ENCODE measurements around the gene TMEM117.
"Not testable (repeated sequence)": the region's sequence is repeated elsewhere in the genome, so short reads cannot be mapped to it uniquely, and the experiment has no call there.

The TMEM117 gene

GRCh38 chr12:43840338-43840737, 4.5 kb downstream of the TMEM117 start:
- no peak overlapping the region for H3K27ac ChIP-seq (ENCODE audit: low read depth, low read length)

GRCh38 chr12:43841253-43841652, 5.4 kb downstream of the TMEM117 start:
- no peaks in the 10 kb centered on the region for H3F3A ChIP-seq (ENCODE audit: control insufficient read depth, insufficient read depth)
- no peaks in the 10 kb centered on the region for H4K20me1 ChIP-seq (ENCODE audit: control insufficient read depth, insufficient read depth, low read depth, low read length)
- peaks cover 25% of the 10 kb centered on the region for H3K4me1 ChIP-seq (ENCODE audit: control insufficient read depth, low read length)
- H3K4me3 ChIP-seq (ENCODE audit: low read length) = no peak overlapping the region
- no peaks in the 10 kb centered on the region for H3K27me3 ChIP-seq (ENCODE audit: control insufficient read depth, low read length)
- H3K4me2 ChIP-seq (ENCODE audit: low read length) = no peak overlapping the region
- peaks cover 8% of the 10 kb centered on the region for H3K36me3 ChIP-seq (ENCODE audit: control insufficient read depth, low read length)
- peaks cover 22% of the 10 kb centered on the region for H3K79me2 ChIP-seq (ENCODE audit: control insufficient read depth, low read length)
- H3K9me3 ChIP-seq (ENCODE audit: control insufficient read depth, insufficient read depth, low read length) = no peaks in the 10 kb centered on the region
- no peaks in the 10 kb centered on the region for H3K9me2 ChIP-seq (replicated peaks; ENCODE audit: control insufficient read depth, low read length)
- TF ChIP-seq EZH2phosphoT487 (IDR thresholded peaks at IDR 0.05; ENCODE audit: borderline replicate concordance, low read length) = no peak
- TF ChIP-seq, protein P1, sequence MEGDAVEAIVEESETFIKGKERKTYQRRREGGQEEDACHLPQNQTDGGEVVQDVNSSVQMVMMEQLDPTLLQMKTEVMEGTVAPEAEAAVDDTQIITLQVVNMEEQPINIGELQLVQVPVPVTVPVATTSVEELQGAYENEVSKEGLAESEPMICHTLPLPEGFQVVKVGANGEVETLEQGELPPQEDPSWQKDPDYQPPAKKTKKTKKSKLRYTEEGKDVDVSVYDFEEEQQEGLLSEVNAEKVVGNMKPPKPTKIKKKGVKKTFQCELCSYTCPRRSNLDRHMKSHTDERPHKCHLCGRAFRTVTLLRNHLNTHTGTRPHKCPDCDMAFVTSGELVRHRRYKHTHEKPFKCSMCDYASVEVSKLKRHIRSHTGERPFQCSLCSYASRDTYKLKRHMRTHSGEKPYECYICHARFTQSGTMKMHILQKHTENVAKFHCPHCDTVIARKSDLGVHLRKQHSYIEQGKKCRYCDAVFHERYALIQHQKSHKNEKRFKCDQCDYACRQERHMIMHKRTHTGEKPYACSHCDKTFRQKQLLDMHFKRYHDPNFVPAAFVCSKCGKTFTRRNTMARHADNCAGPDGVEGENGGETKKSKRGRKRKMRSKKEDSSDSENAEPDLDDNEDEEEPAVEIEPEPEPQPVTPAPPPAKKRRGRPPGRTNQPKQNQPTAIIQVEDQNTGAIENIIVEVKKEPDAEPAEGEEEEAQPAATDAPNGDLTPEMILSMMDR (IDR thresholded peaks at IDR 0.05; ENCODE audit: low read depth, low read length, poor library complexity, severe bottlenecking) = no peak
- no peak overlapping the region for H3K27ac ChIP-seq (ENCODE audit: low read depth, low read length)

More at GRCh38 chr12:43840338-43840737, 4.5 kb downstream of the TMEM117 start:
- TF ChIP-seq, protein P1 (IDR thresholded peaks at IDR 0.05; ENCODE audit: low read depth, low read length, poor library complexity, severe bottlenecking) = no peak
- no peak for TF ChIP-seq EZH2phosphoT487 (IDR thresholded peaks at IDR 0.05; ENCODE audit: borderline replicate concordance, low read length)
- Histone ChIP-seq H4K20me1 (ENCODE audit: control insufficient read depth, insufficient read depth, low read depth, low read length) (no peaks in the 10 kb centered on the region), H3F3A (ENCODE audit: control insufficient read depth, insufficient read depth) (no peaks in the 10 kb centered on the region), H3K4me2 (ENCODE audit: low read length) (no peak overlapping the region), H3K27me3 (ENCODE audit: control insufficient read depth, low read length) (no peaks in the 10 kb centered on the region), H3K9me3 (ENCODE audit: control insufficient read depth, insufficient read depth, low read length) (no peaks in the 10 kb centered on the region), H3K9me2 (replicated peaks; ENCODE audit: control insufficient read depth, low read length) (no peaks in the 10 kb centered on the region), H3K4me3 (ENCODE audit: low read length) (no peak overlapping the region), H3K36me3 (ENCODE audit: control insufficient read depth, low read length) (peaks cover 6% of the 10 kb centered on the region), H3K79me2 (ENCODE audit: control insufficient read depth, low read length) (peaks cover 22% of the 10 kb centered on the region), H3K4me1 (ENCODE audit: control insufficient read depth, low read length) (peaks cover 28% of the 10 kb centered on the region)

GRCh38 chr12:43842259-43842658, 6.4 kb downstream of the TMEM117 start:
- H3K4me2 ChIP-seq (ENCODE audit: low read length) = no peak overlapping the region
- no peak overlapping the region for H3K27ac ChIP-seq (ENCODE audit: low read depth, low read length)
- H3K27me3 ChIP-seq (ENCODE audit: control insufficient read depth, low read length) = no peaks in the 10 kb centered on the region
- no peaks in the 10 kb centered on the region for H4K20me1 ChIP-seq (ENCODE audit: control insufficient read depth, insufficient read depth, low read depth, low read length)
- TF ChIP-seq EZH2phosphoT487 (IDR thresholded peaks at IDR 0.05; ENCODE audit: borderline replicate concordance, low read length) = no peak
- TF ChIP-seq, protein P1 (IDR thresholded peaks at IDR 0.05; ENCODE audit: low read depth, low read length, poor library complexity, severe bottlenecking) = no peak
- H3K4me3 ChIP-seq (ENCODE audit: low read length) = no peak overlapping the region
- H3K36me3 ChIP-seq (ENCODE audit: control insufficient read depth, low read length) = peaks cover 15% of the 10 kb centered on the region
- peaks cover 17% of the 10 kb centered on the region for H3K4me1 ChIP-seq (ENCODE audit: control insufficient read depth, low read length)
- no peaks in the 10 kb centered on the region for H3F3A ChIP-seq (ENCODE audit: control insufficient read depth, insufficient read depth)
- H3K9me2 ChIP-seq (replicated peaks; ENCODE audit: control insufficient read depth, low read length) = no peaks in the 10 kb centered on the region
- peaks cover 11% of the 10 kb centered on the region for H3K79me2 ChIP-seq (ENCODE audit: control insufficient read depth, low read length)
- H3K9me3 ChIP-seq (ENCODE audit: control insufficient read depth, insufficient read depth, low read length) = no peaks in the 10 kb centered on the region

GRCh38 chr12:43847425-43848225, 11.7 kb downstream of the TMEM117 start:
- not testable (repeated sequence) for H3K4me1 ChIP-seq (ENCODE audit: control insufficient read depth, low read length); H4K20me1 ChIP-seq (ENCODE audit: control insufficient read depth, insufficient read depth, low read depth, low read length); H3K27ac ChIP-seq (ENCODE audit: low read depth, low read length); H3K4me3 ChIP-seq (ENCODE audit: low read length); H3K79me2 ChIP-seq (ENCODE audit: control insufficient read depth, low read length); H3K4me2 ChIP-seq (ENCODE audit: low read length); H3F3A ChIP-seq (ENCODE audit: control insufficient read depth, insufficient read depth); H3K9me2 ChIP-seq (replicated peaks; ENCODE audit: control insufficient read depth, low read length); H3K27me3 ChIP-seq (ENCODE audit: control insufficient read depth, low read length); H3K9me3 ChIP-seq (ENCODE audit: control insufficient read depth, insufficient read depth, low read length)
- peaks cover 18% of the 10 kb centered on the region for H3K36me3 ChIP-seq (ENCODE audit: control insufficient read depth, low read length)
